Measurements from ENCODE around the gene RUNX3.

The RUNX3 gene

DNA sequence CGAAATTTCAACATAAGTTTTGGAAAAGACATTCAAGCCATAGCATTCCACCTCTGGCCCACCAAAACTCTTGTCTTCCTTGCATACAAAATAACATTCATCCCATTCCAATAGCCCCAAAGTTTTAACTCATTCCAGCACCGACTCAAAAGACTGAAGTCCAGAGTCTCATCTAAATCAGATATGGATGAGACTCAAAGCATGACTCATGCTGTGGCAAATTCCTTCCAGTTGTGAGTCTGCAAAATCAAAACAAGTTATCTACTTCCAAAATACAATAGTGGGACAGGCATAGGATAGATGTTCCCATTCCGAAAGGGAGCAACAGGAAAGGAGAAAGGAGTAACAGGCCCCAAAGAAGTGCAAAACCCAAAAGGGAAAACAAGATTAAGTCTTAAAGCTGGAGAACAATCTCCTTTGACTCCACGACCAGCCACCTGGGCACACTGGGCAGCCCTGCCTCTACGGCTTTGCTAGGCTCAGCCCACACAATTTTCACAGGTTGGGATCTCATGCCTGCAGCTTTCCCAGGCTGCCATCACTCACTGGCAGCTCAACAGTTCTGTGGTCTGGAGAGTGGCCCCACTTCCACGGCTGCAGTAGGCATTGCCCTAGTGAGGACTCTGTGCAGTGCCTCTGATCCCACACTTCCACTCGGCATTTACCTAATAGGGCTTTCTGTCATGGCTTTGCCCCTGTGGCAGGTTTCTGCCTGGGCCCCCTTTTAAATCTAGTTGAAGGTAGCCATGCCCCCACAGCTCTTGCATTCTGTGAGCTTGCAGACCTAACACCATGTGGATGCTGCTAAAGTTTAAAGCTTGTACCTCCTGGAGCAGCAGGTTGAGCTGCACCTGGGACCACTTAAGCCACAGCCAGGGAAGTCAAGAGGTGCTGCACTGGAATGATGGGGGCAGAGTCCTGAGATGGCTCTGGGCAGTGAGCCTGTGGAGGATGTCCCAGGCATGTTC, 51.0 kb downstream of the RUNX3 start:
- no peak for DNase-seq

DNA sequence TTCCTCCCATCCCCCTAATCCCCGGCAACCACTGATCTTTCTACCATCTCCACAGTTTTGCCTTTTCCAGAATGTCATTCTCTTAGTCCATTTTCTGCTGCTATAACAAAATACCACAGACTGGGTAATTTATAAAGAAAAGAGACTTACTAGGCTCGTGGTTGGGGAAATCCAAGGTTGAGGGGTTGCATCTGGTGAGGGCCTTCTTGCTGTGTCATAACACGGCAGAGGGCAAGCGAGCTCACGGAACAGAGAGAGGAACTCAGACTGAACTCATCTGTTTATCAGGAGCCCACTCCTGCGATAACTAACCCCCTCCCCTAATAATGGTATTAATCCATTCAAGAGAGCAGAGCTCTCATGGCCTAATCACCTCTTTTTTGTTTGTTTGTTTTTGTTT, 52.0 kb downstream of the RUNX3 start:
- DNase-seq = no peak

DNA sequence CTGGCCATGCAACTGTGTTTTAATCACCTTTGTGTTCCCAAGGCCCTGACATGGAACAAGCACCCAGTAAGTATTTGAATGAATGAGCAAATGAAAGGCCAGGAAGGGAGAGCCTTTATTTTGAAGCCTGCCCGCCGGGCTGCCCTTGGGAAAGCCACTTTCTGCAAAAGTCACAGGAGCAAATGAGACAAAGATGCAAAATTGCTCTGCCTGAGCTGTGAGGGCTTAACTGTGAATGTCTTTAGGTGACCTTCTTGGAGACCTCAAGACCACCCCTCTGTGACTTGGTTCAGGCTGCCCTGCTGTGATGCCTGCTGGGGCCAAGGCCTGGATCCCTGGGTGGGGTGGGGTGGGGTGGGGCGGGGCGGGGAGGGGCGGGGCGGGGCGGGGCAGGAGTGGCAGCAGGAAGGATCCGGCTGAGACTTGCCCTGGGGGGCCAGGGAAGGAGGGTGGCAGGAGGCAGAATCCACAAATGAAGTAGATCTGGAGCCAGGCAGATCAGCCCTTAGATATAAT, 54.0 kb downstream of the RUNX3 start:
- DNase-seq = no peak

DNA sequence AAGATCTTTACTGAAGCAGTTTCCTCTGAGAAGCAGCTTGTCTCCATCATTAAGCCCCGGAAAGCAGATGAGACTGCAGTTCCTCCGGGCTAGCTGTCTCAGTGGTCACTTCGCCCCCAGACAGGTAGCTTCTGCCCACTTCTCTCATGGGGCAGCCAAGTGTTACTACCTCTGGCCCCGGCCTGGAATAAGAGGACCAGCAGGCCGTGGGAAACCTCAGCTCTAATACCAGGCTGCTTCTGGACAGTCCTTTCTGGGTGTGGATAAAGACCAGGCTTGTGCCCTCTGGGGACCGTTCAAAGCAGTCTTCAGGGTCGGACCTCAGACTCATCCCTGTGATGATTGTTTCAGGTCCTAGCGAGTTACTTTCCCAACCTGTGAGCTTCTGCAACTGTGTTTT, 54.8 kb downstream of the RUNX3 start:
- no peak for DNase-seq

DNA sequence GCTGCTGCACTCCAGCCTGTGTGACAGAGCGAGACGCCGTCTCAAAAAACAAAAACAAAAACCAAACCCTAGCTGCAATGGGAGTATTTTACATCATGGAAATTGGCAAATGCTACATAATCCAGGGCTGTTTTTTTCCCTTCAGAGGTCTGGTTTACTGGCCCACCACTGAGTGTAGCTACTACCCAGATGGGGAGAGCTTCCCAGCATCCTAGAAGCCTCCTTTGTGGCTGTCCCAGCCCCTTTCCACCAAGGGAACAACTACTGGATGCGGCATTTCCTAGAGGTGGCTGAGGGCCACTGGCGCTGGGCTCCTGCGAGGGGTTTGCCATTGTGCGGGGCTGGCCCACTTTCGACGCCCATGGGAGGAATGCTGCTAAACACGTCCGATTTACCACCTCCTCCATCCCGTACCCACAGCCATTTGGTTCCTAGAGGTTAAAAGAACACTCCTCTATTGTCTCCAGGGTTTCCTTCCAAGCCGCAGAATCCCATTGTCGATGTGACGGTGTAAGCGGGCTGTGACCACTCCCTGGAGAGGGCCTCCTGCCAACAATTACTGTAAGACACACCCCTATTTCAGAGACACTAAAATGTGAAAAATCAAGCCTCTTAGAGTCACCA, 55.4 kb downstream of the RUNX3 start:
- DNase-seq = no peak

DNA sequence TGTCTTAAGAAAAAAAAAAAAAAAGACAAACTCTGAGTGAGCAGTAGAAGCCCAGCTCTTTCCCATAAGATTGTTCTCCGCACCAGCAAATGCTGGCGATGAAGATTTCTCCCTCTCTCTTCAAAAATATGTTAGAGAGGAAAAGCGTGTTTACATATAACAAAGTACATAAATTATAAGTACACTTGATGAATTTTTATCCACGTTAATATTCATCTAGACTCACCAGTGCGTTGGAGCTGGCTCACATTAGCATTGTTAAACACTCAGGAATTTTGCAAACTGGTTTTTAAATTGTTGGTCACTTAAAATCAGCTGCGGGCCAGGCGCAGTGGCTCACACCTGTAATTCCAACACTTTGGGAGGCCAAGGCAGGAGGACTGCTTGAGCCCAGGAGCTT, 56.0 kb downstream of the RUNX3 start:
- DNase-seq = no peak

DNA sequence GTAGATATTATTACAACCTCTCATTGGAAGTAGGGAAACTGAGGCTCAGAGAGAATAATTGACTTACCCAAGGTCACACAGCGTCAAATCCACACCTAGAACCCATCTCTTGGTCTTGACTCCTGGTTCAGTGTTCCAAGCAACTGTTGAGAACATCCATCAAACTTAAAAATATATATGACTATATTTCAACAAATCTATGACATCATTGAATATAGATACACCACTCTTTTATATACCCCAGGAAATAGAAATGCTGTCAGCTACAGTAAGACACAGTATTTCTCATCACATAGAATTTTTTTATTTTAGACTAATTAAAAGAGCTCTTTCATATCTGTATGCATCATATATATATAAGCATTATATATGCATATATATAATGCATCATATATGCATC, 56.9 kb downstream of the RUNX3 start:
- DNase-seq = no peak

DNA sequence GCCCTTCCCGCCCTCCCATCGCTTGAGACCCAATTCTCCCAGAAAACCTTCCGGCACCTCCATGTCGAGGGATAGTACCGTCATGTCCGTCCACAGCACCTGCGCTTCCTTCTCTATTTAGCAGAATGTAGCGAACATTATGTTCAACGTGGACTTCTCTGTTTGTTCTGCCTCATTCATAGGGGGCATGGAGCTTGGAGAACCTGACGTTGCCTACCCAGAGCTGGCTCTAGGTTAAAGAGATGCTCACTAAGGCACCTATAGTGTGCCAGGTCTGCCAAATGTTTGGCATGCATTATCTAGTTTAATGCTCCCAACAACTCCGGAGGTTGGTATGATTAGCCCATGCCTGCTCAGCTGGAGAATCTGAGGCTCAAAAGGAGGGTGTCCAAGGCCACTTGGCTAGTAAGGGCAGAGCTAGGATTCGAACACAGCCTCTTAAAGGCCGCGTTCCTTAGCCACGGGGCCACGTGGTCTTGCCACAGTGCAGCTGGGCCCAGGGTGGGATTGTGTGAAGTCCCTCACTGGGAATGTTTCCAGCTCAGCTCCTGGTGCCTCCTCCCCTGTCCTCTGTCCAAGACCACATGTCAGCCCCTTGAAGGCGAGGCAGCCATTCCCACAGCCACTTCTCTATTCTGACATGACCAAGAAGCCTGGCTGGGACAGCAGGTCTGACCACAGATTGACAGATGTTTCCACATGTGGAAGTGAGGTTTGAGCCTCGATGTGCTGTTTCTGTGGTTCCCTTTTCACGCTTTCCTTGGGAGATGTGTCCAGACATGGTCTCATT, 57.8 kb downstream of the RUNX3 start:
- DNase-seq = no peak

DNA sequence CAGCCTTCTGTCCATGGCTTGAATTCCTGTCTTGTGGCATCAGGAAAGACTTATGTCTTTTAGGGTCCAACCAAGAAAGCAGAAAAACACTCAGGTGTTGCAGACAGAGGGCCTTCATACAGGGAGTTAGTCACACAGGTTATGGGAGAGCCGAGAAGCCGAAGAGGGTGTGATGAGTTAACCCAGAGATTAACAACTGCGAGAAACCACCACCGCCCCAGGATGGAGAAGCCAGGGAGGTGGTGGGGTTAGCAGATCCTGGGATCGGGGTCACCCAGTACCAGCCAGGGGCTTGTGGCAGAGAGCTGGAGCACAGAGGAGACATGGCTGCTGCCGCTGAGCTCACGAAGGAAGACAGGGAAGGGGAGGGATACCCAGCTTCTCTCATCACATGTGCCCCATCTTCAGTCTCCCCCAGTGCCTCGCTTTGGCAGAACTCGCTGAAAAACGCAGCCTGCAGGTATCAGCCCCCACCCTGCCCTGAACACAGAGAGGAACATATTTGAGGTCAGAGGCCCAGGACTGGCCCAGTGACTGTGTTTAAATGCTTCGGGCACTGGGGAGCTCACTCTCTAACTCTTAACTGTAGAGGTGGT, 58.7 kb downstream of the RUNX3 start:
- DNase-seq = no peak

DNA sequence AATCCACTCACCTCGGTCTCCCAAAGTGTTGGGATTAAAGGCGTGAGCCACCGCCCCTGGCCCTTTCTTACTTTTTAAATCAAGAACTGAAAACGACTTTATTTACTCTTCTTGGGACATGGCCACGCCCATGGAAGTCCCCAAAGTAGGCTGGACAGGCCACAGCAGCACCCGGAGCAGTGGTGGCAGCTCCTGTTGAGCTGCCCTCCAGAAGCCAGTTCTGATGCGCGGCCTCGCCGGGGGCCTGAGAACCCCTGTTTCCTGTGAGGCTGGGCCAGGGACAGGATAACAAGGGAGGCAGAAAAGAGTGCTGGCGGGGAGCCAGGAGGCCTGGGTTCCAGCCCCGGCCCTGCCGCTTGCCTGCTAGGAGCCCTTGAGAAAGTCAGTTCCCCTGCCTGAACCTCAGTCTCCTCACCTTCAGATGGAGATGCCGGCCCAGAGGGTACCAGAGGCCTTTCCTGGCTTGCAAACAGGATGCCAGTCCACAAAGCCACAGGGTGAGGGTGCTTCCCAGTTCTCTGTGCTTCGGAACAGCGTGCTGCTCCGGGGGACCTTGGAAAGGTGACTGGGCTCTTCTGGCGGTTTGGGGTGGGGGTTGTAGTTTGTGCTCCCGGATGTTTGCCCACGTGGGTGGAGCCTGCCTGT, 59.4 kb downstream of the RUNX3 start:
- no peak for DNase-seq

DNA sequence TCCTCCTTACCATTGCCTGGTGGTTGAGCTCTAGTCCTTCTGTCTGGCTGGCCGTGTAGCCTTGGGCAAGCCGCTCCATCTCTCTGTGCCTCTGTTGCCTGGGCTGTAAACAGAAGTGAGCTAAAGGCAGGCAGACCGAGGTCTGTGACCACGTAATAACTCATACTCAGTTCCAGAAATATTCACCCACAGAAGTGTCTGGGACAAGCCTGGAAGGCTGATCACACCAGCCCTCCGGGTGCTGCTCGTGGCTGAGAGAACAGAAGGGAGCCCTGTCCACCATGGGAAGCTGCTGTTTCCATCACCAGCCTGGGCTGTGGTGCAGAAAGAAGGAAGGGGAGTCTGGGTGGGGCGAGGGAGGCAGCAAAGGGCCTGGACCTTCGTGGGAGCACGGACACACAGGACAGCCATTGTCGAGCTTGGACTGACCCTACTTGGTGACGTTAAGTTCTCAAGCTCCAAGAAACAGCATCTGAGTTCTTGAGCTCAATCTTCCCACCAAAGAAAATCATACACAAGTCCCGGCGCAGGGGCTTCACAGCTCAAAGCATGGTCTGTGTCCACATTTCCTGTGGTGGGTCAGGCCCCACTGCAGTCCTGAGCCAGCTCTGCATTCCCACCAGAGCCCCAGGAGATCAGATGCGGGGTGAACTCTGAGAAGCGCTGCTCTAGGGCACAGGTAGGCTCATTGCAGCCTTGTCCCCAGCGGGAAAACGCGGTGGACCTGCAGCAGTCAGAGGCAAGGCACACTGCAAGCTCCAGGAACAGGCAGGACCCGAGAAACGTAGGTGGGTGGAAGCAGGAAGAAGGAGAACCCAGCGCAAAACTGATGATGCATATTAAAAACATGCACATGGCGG, 61.8 kb downstream of the RUNX3 start:
- DNase-seq = no peak

DNA sequence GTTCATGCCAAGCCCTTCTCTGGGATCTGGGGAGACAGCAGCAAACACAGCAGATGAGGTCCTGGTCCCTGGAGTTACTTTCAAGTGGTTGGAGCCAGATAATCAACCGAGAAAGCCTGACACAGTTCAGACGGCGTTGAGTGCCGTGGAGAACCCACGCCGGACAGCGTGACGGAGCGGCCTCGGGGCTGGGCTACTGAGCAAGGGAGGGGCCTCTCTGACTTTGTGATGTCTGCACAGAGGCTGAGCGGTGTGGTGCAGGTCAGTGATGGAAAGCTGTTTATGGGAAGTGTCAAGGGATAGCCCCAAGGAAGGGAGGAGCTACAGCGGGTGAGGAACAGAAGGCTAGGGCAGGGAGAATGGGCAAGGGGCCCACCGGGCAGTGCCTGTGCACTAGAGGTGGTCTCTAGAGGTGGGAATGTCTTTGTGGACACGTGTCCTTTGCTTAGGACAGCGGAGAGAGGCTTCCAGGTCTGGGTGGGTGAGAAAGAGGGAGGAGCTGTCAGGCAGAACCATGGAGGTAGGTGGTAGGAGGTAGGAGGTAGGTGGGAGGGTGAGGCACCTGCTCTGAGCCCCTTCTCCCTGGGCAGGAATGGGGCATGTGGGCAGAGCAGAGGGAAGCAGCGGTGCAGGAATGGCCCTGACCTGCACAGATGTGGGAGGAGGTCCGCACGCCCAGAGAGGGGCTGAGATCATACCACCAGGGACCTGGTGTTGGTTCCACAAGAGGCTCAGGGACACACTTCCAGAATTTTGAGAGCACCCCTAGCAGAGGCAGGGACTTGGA, 62.8 kb downstream of the RUNX3 start:
- DNase-seq = no peak

DNA sequence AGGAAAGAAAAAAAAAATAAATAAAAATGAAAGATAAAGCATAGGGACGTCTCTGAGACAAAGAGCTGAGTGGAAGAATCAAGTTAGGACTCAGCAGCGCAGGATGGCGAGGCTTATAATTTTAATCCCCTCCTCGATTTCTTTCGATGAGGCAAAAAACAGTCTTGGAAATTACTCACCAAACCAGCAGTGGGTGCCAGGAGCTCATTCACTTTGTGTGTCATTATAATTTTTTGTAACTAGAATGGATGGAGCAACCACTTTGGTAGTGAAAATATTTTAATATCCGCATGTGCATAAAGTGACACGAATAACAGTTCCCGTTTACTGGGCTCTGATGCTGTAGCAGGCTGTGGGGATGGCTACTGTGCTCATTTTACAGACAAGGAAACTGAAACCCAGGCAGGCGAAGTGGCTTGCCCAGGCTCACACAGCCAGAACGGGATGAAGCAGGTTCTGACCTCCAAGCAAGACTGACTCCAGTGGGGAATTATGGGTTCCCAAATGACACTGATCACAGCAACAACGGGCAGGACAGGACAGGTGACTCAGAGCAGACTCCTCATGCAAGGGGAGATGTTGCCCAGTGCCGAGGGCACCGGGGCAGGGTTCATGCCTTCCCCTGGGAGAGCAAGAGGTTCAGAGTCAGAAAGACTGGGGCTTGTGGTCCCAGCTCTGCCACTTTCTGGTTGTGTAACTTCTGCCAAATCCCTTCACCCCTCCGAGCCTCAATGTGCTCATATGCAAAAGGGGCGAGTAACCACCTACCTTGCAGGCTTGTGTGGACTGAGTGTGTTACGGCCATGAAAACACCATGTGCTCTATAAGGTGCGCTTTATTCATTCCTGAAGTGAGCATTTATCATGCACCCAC, 63.6 kb downstream of the RUNX3 start:
- no peak for DNase-seq

DNA sequence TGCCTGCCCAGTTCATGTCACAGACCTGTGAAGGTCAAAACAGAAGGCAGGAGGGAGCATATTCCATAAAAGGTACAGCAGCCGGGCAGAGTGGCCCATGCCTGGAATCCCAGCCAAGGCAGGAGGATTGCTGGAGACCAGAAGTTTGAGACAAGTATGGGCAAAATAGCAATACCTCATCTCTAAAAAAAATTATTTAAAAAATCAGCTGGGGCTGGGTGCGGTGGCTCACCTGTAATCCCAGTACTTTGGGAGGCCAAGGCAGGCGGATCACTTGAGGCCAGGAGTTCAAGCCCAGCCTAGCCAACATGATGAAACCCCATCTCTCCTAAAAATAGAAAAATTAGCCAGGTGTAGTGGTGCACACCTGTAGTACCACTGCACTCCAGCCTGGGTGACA, 64.5 kb downstream of the RUNX3 start:
- DNase-seq = no peak

DNA sequence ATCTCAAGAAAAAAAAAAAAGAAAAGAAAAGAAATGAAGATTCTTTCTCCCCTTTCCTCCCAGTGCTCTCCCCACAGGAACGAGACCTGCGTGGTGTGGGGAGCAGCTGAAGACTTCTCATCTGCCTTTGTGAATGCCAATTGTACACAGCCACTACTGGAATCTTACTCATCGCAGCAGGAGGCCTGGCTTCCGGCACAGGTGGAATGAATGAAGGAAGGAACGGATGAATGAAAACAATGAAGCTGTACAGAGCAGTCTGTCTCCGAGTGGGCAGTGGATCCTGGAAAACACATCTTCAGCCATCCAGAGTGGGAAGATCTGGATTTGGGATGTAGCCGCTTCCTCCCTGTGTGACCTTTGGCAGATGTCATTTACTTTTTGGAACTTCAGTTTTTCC, 64.9 kb downstream of the RUNX3 start:
- DNase-seq = no peak

DNA sequence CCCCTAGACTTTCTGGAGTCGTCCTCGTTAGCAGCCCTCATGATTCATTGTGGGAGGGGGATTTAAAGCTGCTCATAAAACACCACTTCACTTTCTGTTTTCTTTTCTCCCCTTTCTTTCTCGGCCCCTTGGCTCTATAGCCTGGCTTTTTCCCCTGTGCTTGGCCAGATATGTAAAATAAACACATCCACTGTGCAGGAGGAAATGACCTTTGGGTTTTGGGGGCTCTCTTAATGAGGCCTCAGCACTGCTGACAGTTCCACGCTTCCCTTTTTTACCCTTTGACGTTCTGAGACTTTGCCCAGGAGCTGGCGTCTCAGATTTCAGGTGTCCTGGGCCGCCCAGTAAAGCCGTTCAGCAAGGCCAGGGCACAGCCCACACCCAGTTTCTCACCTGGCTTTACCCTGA, 65.7 kb downstream of the RUNX3 start:
- DNase-seq = no peak

DNA sequence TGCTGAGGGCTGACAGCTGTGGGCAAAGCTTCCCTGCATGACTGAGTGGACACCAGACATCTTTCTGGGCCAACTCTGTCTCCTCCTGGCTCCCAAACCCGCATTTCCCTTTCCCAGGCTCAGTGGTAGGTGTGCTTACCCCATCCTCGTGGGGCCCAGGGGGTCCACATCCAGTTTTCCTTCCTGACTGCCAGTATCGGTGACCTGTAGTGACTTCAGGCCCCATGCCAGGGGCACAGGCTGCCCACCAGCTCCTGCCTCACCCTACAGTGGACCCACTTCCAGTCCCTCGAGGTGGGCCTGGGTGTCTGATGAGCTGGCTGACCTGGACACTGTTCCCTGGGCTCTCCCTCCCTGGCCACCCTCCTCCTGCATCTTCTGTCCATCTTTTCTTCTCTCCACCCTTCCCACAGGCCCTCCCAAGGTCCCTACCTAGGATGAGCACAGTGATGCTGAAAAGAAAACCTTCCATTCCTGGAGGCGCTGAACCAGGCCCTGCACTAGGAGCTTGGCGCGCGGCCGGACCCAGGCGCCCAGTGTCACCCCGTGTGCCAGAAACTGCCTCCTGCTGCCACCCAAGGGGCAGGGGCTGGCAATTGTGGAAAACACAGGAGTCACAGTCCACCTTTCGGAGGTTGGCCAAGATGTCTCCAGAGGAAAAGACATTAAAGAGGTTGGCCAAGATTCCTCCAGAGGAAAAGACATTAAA, 67.1 kb downstream of the RUNX3 start:
- no peak for DNase-seq

DNA sequence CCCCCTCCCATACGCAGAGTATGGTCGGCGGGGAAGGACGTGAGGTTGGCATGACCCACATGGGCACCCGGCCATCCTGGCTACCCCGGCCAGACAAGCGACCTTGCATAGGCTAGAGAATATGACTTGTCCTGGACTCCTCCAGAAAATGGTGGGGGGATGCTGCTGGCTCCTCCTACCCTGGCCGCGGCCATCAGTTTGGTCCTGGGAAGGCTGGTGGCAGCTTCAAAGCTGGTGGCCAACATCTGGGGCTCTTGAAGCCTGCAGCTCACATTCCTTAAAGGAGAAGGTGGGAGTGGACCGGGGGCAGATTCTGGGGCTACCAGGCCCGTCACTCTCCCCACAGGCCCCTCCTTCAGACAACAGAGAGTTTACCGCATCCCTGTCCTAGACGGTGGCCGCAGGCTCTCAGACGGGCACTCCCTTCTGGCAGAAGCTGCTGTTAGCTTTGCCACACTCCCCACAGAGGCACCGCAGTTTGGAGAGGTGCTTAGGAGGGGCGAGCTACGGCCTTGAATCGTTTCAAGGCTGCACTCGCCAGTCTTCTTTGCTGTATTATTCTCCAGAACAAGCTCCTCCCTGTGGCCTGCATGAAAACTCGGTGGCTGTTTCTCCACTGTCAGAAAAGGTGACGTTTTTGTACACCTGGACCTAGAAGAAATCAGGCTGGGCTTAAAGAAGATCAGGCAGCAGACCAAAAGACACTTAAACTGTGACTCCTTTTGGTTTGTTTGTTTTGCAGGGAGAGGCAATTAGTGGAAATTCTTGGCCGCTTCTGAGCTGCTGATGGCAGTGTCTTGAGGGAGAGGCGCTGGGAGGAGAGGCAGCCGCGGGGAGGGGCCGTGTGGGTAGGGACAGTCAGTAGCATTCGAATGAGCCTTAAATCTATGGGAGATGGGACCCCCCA, 68.0 kb downstream of the RUNX3 start:
- no peak for DNase-seq
